Aorta (tissue), 5 donors: ENCODE results near the gene FBP1. TPM values are rescaled to one million over a fixed set of nuclear protein-coding genes. Genes with fewer than 3 reads are reported as not detected.

Experiments used
- ATAC-seq: fragments of 200-7000 bp; cut with Tn5 transposase; one replicate; pipeline ENCODE4 v1.9.1; 2022; ENCODE audit warnings: moderate library complexity; ENCODE audit not compliant: low FRiP score
- DNase-seq, 2 donors: peaks; one replicate each; pipeline ENCODE4 v3.0.0-alpha.2; 2020
- H3K27ac ChIP-seq, 2 donors: one replicate each; pipeline ENCODE4 v1.5.1; 2013; ENCODE audit warnings: low read length in 2 of 2, mild to moderate bottlenecking in 2 of 2, moderate library complexity in 2 of 2, control low read depth in 1 of 2, inconsistent platforms in 1 of 2, low read depth in 1 of 2
- H3K27me3 ChIP-seq, 2 donors: one replicate each; pipeline ENCODE4 v1.6.1; 2013; ENCODE audit warnings: control low read depth in 1 of 2, low read length in 1 of 2, mild to moderate bottlenecking in 1 of 2, moderate library complexity in 1 of 2; ENCODE audit not compliant: insufficient read depth in 2 of 2, control insufficient read depth in 1 of 2
- H3K36me3 ChIP-seq, 2 donors: one replicate each; pipeline ENCODE4 v1.6.1; 2013; ENCODE audit warnings: control low read depth in 1 of 2, low read length in 1 of 2, mild to moderate bottlenecking in 1 of 2; ENCODE audit not compliant: insufficient read depth in 2 of 2, control insufficient read depth in 1 of 2
- H3K4me1 ChIP-seq, 2 donors: one replicate each; pipeline ENCODE4 v1.6.1; 2013; ENCODE audit warnings: low read length in 2 of 2, control low read depth in 1 of 2, mild to moderate bottlenecking in 1 of 2, moderate library complexity in 1 of 2; ENCODE audit not compliant: insufficient read depth in 2 of 2, control insufficient read depth in 1 of 2
- H3K4me3 ChIP-seq, 2 donors: one replicate each; pipeline ENCODE4 v1.5.1; 2013; ENCODE audit warnings: low read length in 2 of 2, control low read depth in 1 of 2, mild to moderate bottlenecking in 1 of 2
- H3K9me3 ChIP-seq: one replicate; pipeline ENCODE4 v1.6.1; 2013; ENCODE audit warnings: mild to moderate bottlenecking, low read length; ENCODE audit not compliant: control insufficient read depth
- WGBS, 2 donors: extraction: QIAGEN DNeasy Blood & Tissue Kit; methylation state at CpG; one replicate each; pipeline ENCODE4 v1.1.7; 2013; 5-methylcytosine and 5-hydroxymethylcytosine counted together
- intact Hi-C, 2 donors: fragments of 100-400 bp; cut with DNase I; formaldehyde crosslinking; loops; one replicate each; pipeline versions ENCODE4 v1.14.2 to v1.15.0; 2022
- polyA plus RNA-seq, 2 donors: library from polyadenylated mRNA; stranded (reverse); fragments of 200-250 nt; gene quantifications; one replicate each; pipeline ENCODE4 v1.2.3, GENCODE V29; 2013
- total RNA-seq, 2 donors: library from RNA; stranded (reverse); fragmentation: NEBNext Ultra II Directional; extraction: Animal tissue kit (Norgen Biotek cat#: 25700); gene quantifications; one replicate each; pipeline ENCODE4 v1.2.1, GENCODE V29; 2021
- donor health status: healthy with polysubstance abuse.
- donor health status: Bipolar disorder and iron deficiency.
- donor health status: DM: no; HTN: no; CAD: no.
- donor health status: DM: no; HTN: no; CAD: no.
- donor health status: DM: yes; HTN: yes; CAD: no.

FBP1 gene
- total and polyA plus RNA-seq, 4 donors: 2.0 to 87.4 (median 5.7) TPM

GRCh38 chr9:94622087-94622800 lies 17.1 kb downstream of the FBP1 start:
- Histone ChIP-seq H3K4me3 (no peak overlapping the region), H3K36me3 (no peaks in the 10 kb centered on the region), H3K27ac (no peak overlapping the region), H3K9me3 (no peaks in the 10 kb centered on the region), H3K4me1 (peaks cover 0 to 7% of the 10 kb centered on the region in 2 donors), H3K27me3 (no peaks in the 10 kb centered on the region)
- WGBS, 2 donors: 93 to 95% methylated on average over 19 of the region's 19 CpGs
- intact Hi-C loops: no loop called here
- DNase-seq: no peak
- ATAC-seq: no peak

GRCh38 chr9:94619026-94619425 lies 20.3 kb downstream of the FBP1 start:
- Histone ChIP-seq H3K27me3 (no peaks in the 10 kb centered on the region), H3K4me1 (peaks cover 0 to 7% of the 10 kb centered on the region in 2 donors), H3K9me3 (no peaks in the 10 kb centered on the region), H3K27ac (peak overlapping the region; percentile 56 to 63), H3K4me3 (no peak overlapping the region), H3K36me3 (no peaks in the 10 kb centered on the region)
- DNase-seq: no peak
- no peak for ATAC-seq
- 3 to 10% methylated on average over 4 of the region's 4 CpGs for WGBS, 2 donors
- intact Hi-C loops: no loop called here

- Histone ChIP-seq H3K9me3 (no peaks in the 10 kb centered on the region), H3K4me3 (no peak overlapping the region), H3K27ac (no peak overlapping the region), H3K27me3 (no peaks in the 10 kb centered on the region), H3K4me1 (no peaks in the 10 kb centered on the region), H3K36me3 (no peaks in the 10 kb centered on the region)
- DNase-seq (no peak), ATAC-seq (no peak)
- 93 to 94% methylated on average over 3 of the region's 3 CpGs for WGBS, 2 donors
- intact Hi-C loops: no loop called here
Observed at GRCh38 chr9:94613003-94613402, 26.3 kb downstream of the FBP1 start.

GRCh38 chr9:94612071-94612470 lies 27.2 kb downstream of the FBP1 start:
- Histone ChIP-seq H3K9me3 (no peaks in the 10 kb centered on the region), H3K4me1 (no peaks in the 10 kb centered on the region), H3K36me3 (no peaks in the 10 kb centered on the region), H3K27me3 (no peaks in the 10 kb centered on the region), H3K27ac (no peak overlapping the region), H3K4me3 (no peak overlapping the region)
- intact Hi-C loops: no loop called here
- no peak for ATAC-seq
- DNase-seq: no peak
- WGBS, 2 donors: 91 to 93% methylated on average over 7 of the region's 7 CpGs

- DNase-seq: no peak
Observed at GRCh38 chr9:94611638-94612068, 27.7 kb downstream of the FBP1 start.

GRCh38 chr9:94610181-94610606 lies 29.1 kb downstream of the FBP1 start:
- no peak for DNase-seq
- ATAC-seq: no peak

More at GRCh38 chr9:94611638-94612068, 27.7 kb downstream of the FBP1 start:
- ATAC-seq: no peak
- Histone ChIP-seq H3K4me1 (no peaks in the 10 kb centered on the region), H3K4me3 (no peak overlapping the region), H3K27ac (no peak overlapping the region), H3K36me3 (no peaks in the 10 kb centered on the region), H3K27me3 (no peaks in the 10 kb centered on the region), H3K9me3 (no peaks in the 10 kb centered on the region)
- WGBS, 2 donors: 86 to 97% methylated on average over 3 of the region's 3 CpGs
- intact Hi-C loops: no loop called here

GRCh38 chr9:94607423-94607691 lies 32.0 kb downstream of the FBP1 start:
- no peak for ATAC-seq
- intact Hi-C loops: no loop called here
- no peak overlapping the region for H3K27ac ChIP-seq
- H3K4me1 ChIP-seq: no peaks in the 10 kb centered on the region
- no peak overlapping the region for H3K4me3 ChIP-seq
- no peaks in the 10 kb centered on the region for H3K36me3 ChIP-seq
- H3K27me3 ChIP-seq: no peaks in the 10 kb centered on the region
- 95 to 97% methylated on average over 8 of the region's 8 CpGs for WGBS, 2 donors
- H3K9me3 ChIP-seq: no peaks in the 10 kb centered on the region
- DNase-seq: no peak

More at GRCh38 chr9:94610181-94610606, 29.1 kb downstream of the FBP1 start:
- Histone ChIP-seq H3K9me3 (no peaks in the 10 kb centered on the region), H3K4me1 (no peaks in the 10 kb centered on the region), H3K36me3 (no peaks in the 10 kb centered on the region), H3K4me3 (no peak overlapping the region), H3K27me3 (no peaks in the 10 kb centered on the region), H3K27ac (no peak overlapping the region)
- intact Hi-C loops: no loop called here
- 86 to 87% methylated on average over 6 of the region's 6 CpGs for WGBS, 2 donors

GRCh38 chr9:94606646-94607422 lies 32.5 kb downstream of the FBP1 start:
- no peaks in the 10 kb centered on the region for H3K9me3 ChIP-seq
- ATAC-seq (no peak), DNase-seq (no peak)
- intact Hi-C loops: no loop called here
- no peaks in the 10 kb centered on the region for H3K36me3 ChIP-seq
- H3K4me3 ChIP-seq: no peak overlapping the region
- H3K27me3 ChIP-seq: no peaks in the 10 kb centered on the region
- WGBS, 2 donors: 91 to 96% methylated on average over 24 of the region's 24 CpGs
- no peaks in the 10 kb centered on the region for H3K4me1 ChIP-seq
- no peak overlapping the region for H3K27ac ChIP-seq
